ENCODE data around the gene LDLRAD4.
"Not testable (repeated sequence)": the region's sequence is repeated elsewhere in the genome, so short reads cannot be mapped to it uniquely, and the experiment has no call there.

The LDLRAD4 gene

DNA sequence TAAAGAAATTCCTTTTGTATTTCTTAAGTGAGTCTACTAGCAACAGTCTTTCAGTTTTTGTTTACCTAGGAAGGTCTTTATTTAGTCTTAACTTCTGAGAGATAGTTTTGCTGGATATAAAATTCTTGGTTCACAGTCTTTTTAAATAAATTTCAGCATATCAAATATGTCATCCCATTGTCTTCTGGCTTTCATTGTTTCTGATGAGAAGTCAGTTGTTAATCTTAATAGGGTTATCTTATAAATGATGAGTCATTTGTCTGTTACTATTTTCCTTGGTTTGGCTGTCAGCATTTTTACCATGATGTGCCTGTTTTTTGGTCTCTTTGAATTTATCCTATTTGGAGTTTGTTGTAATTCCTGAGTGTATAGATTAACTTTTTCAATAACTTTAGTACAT lies 378.5 kb downstream of the LDLRAD4 start:
- no peak for DNase-seq (ENCODE audit: low read depth)

DNA sequence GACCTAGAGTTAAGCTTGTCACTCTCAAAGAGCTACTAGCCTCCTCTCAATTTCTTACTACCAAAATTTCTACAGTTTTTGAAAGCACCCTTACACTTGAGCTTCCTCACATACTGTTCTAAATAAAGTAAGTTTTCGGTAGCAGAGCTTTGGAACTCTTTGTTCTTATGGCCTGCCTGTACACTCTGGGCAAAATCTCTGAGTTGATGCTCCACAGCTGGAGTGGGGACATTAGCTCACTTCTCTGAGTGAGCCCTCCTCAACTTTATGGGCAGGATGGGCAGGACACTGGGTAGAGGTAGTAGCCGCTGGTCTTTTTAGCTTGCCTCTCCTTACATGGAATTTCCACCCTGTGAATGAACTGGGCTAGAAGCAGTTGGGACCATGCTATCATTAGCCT lies 380.0 kb downstream of the LDLRAD4 start:
- DNase-seq (ENCODE audit: low read depth), result no peak

DNA sequence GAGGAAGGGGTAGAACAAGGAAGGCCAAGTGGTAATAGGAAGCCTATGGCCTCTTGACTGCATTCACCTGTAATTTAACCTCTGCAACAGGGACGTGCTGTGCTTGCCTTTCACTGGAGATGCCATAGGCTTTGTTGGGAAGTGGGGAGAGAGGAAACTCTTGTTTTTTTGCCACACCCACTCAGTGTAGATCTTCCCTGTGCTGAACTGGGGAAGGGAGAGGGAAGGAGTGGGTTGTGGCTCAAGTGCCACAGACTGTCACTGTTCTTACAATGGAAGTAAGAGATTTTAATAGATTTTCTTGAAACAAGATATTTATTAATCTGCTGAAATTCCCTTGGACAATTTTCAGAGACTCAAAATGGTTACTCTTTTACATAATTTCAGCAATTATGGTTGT lies 380.5 kb downstream of the LDLRAD4 start:
- DNase-seq (ENCODE audit: low read depth), result no peak

DNA sequence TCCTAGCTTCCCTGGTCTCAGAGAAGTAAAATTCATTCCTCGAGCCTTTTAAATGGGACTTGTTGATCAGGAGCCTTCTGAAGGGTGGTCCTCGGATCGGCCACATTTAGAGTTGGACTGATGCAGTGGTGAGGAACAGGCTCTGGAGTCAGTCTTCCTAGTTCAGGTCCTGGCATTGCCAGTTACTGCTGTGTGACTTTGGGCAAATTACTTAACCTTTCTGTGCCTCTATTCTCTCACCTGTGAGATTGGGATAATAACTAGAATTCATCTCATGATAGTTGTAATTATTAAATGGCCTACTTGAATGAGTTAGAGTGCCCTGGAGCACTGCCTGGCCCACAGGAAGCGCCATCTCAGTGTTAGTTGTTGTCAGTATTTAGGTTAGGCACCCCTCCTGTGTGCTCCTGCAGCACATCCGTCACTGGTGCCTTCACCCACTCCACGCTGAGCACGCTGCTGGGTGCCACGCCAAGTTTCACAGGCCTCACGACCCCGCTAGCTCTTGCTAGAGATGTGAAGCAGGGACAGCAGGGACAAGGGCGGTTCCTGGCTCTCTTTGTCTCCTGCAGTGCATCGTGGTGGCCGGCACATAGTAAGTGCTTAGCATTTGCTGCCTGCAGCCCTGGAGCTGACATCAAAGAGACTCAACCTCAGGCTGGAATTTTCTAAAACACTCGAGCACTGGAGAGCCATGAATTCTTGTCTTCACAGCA lies 384.9 kb downstream of the LDLRAD4 start:
- no peak for DNase-seq (ENCODE audit: low read depth)

DNA sequence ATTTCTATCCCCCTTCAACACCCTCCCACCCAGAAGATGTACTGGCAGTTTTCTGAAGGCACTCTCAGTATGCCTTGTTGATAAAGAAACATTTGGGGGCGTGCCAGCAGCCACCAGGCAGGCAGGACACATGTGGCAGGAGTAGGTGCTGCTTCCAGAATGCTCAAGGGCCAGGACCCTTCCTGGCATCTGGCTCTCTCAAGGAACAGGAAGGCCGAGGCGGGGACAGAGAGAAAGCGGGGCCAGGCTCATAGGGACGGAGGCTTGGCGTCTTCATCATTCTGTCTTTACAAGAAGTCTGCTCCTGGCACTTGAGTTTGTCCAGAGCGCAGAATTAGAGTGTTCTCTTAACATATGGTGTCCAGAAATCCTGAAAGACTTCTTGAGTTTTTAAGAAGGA lies 386.2 kb downstream of the LDLRAD4 start:
- no peak for DNase-seq (ENCODE audit: low read depth)

DNA sequence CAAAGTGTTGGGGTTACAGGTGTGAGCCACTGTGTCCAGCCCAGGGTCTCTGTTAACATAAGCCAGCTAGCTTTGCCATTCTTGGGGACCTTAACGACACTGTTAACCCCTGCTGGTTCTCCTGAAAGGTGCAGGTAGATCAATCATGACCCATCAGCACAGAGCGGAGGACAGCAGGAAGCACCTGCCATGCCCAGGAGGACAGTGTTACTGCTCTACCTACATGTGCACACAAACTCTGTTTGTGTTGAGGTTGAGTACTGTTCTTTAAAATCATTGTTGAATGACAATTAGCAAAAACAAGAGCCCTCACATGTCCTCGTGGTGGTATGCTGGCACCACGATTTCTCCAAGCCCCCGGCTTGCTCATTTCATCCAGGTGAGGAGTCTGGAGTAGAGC lies 386.9 kb downstream of the LDLRAD4 start:
- no peak for DNase-seq (ENCODE audit: low read depth)

DNA sequence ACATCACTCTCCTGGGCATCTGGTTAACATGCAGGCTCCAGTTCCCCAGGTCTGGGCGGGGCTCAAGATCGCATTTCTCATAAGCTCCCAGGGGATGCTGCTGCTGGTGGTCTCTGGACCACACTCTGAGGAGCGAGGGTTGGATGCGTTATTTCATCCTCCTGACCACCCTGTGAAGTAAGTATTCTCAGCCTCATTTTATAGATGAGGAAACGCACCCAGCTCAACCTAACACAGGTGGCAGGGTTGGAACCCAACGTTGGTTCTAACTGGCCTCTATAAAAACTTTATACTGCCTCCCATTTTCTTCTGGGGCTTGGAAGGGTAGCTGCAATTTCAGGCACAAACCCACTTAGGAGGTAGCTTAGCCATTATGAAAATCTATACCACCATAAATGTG lies 387.3 kb downstream of the LDLRAD4 start:
- DNase-seq (ENCODE audit: low read depth), result no peak

DNA sequence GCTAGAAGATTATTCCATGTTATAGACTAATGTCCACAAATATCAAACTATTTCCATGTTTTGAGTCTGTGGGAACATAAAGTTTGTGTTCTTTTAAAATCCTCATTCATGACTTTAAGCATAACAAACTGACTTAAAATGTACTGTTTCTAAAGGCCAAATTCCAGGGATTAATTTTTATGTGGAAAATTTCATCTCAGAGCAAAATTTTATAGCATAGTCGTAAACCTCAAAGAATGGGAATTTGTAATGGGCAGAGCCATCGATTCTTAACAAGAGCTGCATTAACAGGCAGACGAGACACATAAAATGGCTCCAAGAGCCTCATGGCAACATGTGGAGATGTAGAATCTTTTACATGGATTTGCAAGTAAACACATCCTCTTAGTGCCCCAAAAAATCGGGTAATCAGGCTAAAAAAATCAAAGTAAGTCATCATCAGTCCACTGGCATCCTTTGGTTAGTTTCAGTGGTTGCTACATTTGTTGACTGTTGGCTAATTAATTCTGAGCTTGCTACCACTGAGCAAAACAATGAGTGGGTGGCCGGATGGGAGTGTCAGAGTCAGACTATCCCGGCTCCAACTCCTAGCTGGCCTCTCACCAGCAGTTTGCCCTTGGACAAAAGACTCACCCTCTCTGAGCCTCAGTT lies 388.2 kb downstream of the LDLRAD4 start:
- no peak for DNase-seq (ENCODE audit: low read depth)

DNA sequence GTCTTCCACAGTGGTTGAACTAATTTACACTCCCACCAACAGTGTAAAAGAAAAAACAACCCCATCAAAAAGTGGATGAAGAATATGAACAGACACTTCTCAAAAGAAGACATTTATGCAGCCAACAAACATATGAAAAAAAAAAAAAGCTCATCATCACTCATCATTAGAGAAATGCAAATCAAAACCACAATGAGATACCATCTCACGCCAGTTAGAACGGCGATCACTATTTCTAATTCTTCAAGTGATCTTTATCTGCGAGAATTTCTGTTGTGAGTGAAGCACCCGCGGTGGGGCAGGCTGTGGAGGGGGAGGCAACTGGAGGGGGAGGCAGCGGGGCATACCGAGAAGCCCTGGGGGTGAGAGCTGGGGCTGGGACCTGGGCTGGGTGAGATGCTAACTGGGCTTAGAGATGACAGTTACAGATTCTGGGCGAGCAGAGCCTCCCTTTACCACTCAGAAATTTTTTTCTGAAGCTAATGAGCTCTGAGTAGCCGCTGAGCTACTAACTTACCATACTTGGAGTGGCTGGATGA lies 389.5 kb downstream of the LDLRAD4 start:
- not testable (repeated sequence) for DNase-seq (ENCODE audit: low read depth)

DNA sequence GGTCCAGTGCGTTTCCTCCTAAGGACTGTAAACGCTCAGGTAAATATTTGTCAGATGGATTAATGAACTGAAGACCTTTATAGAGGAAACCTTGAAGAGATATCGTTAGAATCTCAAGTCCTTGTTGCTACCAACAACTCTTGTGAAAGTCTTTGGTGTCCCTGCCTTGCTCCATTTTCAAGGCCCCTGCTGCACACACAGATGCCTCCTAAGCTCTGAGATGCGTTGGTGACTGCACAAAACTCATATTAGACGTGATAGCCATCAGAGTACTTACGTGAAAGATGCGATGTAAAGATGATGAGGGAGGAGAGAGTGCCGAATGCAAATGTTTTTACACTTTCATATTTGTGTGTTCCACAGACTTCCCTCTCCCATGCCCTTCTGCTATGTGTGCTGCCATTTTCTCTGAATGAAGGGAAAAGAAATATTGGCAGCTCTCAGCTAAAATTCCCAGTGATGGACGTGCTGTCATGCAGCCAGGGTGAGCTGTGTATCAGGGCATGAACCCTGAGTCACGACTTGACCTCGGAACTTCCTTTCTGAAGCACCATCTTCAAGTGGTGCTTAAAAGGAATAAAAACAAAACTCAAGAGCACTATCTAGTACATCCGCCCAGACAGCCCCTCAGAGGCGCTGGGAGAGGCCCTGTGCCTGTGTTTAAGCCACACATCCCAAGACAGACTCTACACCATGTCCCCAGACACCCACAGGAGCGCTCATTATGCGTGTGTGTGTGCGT lies 390.4 kb downstream of the LDLRAD4 start:
- no peak for DNase-seq (ENCODE audit: low read depth)

DNA sequence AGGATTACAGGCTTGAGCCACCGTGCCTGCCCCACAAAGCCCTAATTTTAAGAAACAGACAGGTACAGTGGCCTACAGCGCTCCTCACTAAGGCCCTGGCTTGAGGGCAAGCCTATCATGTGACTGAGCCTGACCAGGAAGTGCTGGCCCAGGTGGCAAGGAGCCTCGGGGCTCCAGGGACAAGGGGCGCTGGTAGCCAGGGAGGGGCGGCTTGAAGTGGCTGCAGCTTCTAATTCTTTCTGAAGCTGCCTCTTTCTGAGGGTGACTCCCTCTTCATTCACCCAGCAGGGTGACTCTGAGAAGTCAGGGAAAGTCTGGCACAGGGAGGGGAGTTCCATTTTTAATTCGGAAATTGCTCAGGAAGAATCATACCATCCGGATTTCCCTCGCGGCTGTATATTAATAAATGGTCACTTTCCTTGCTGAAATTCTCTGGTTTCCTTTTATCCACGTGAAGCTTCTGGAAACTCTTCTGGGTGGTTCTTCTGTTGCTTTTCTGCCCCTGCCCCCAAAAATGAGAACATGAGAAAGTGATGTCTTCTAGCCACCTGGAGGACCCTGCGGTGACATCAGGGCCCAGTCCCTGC lies 392.1 kb downstream of the LDLRAD4 start:
- DNase-seq (ENCODE audit: low read depth), result no peak

DNA sequence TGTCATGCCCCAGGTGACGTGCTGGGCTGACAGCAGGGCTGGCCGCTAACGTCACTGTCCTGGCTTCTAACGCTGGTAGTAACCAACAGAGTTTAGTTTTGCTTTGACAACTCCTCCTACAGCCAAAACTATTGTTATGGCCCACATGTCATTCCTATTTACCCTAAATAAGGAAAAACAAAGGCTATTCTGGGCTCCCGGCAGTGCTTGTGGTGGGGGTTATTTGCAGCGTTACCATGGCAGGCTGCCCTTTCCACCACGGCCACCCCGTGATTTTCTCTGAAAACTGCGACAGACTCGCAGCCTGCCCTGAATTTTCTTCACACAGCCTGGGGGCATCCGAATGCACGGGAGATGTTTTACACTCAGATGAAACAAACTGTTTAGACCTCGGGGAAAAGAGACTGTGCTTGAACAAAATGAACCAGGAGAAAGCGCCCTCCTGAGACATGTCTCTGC lies 392.6 kb downstream of the LDLRAD4 start:
- peak; percentile 33 for DNase-seq (ENCODE audit: low read depth)

DNA sequence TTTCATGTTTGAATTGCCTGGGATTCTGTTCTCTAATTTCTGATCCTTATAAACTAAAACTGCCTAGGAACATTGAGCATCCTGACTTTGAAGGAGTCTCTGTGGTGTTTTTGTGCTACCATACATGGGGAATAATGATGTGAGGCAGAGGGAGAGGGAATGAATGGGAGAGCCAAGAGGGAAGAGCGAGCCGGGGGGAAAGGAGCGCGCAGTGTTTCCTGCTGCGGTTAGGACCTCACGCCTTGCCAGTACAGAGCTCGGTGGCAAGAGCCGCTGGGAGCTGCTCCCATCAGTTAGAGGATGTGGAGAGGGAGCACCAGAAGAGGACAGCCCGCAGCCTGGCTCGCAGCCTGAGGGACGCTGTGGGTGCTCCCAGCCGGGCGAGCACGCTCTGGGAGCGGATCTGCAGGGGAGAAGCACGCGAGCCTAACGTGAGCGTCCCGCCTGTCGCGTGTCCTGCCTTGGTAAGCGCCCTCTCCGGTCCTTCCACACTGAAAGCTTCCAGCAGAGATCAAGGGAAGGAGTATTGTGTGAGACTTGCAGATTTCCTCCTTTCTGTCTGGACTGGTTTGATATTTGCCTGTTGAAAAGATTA lies 393.1 kb downstream of the LDLRAD4 start:
- no peak for DNase-seq (ENCODE audit: low read depth)

DNA sequence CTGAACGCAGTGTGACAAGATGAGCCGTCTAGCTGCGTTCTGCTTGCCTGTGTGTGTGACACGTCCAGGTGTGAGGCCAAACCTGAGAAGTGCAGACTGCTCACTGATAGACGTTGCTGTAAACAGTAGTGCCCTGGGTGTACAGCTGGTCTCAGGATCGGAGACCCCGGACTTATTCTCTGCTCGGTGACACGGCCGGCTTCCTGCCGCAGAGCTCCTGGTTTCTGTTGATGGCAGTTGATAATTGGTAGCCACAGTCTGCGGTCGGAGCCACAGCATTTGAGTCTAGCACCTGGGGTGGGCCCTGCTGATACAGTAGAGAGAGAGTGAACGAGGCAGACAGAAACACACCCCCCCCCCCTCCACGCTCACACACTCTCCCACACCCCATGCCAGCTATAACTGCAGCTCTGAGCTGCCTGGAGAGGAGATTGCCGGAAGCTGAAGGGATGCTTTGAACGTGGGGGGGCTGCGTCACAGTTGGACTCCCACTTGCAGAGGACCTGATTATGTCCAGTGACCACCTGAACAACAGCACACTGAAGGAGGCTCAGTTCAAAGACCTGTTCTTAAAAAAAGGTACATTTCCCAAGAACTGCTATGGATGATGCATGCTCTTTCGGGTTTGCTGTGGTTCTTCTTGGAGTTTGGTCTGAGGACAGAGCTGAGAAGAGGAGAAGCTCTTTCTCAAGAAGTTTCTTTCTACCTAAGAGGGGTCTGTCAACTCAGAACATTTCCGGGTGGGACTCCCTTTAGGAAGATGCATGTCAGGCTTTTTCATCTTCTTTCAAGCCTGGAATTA lies 393.8 kb downstream of the LDLRAD4 start:
- DNase-seq (ENCODE audit: low read depth), result peak; percentile 75

DNA sequence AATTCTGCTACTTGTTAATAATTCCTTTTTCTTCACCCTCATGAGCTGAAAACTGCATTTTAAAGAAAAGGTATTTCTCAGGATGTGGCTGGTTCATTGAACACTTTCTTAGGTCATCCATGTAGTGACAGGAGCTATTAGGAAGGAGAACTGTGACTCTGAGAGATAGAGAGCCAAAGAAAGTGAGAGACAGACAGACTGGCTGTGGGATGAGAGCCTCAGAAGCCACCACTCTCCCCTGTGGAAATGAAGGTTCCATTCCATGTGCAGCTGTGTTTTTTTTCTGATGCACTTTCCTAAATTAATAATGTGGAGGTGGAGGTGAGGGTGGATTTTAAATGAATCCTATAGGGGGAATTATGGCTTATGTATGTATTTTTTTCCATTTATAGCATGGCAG lies 394.5 kb downstream of the LDLRAD4 start:
- DNase-seq (ENCODE audit: low read depth), result no peak

DNA sequence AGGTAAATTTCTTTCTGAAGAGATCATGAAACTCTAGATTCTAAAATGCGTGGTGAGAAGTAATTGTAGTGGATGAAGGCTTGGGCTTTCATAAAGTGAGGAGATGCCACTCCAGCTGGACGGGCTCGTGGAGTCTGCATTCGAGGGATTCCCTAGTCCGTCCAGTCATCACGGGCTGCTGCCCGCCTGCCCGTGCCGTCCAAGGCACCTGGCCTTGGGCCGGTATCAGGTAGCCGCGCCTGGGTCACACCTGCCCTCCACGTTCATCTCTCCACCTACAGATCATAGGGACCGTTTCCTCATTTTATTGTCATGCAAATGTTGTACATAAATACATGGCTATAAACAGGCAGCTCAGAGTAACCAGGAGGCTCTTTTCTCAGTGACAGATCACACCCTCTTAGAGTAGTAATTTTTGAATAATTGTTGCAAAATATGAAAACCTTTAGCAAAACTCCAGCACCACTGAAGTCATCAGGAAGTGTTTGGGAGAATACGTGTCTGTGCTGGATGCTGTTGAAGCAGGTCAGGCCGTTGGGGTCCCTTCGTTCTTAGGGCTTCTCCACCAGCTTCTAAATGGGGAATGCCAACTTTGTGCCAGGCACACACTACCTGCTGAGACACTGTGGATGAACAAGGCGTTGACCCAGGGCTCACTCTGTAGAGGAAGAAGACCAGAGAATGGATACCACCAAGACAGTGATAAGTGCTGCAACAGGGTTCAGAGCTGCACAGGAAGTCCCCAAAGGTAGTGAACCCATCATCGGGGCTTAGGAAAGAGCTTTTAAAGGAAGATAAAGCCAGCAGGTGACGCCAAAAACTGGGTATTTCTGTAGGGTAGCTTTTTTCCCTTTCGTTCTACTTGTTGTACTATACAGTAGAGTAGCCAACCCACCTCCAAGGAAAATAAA lies 395.3 kb downstream of the LDLRAD4 start:
- no peak for DNase-seq (ENCODE audit: low read depth)

DNA sequence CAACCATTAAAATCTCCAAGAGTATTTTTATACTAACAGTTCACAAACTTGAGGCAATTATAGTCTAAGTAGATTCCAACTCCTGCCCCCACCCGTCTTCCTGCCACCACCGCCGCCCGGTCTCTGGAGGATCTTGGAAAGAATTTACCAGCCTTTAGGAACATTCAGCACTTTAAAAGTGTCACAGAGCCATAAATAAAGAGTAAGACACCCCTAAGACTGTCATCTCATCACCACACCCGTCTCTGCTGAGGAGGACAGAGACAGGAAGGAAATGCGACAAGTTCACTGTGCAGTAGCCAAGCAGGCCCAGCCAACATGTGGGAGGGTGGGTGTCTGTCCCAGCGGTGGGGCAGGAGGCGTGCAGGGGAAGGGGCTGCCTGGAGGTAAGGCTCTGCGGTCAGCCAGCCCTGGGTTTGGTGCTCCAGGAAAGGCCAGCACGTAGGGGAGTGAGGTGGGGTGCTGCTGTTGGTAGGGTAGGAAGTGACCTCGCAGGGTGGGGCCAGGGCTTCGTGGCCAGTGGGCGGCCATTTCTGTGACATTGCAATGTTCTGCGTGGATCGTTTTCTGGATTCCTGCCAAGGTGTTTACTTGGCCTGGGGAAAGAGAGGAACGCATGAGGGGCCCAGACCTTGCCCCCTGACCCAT lies 396.2 kb downstream of the LDLRAD4 start:
- DNase-seq (ENCODE audit: low read depth), result no peak

DNA sequence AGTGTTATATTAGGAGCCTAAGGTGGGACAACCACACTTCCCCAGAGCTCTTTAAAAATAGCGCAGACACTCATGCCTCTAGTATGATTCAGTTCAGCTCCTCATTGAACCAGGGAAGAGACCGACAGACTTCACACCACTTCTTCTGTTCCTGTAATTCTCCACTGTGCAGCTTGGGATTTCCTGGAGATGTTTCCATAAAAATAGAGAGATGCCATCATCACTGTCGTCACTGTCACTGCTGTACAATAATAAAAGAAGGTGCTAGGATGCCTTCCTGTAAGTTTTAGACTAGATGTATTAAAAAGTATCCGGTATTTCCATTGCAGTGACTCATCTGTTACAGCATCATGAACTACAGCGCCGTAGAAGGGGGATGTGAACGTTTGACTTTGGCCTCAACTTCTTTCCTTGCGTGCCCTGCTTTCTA lies 396.9 kb downstream of the LDLRAD4 start:
- no peak for DNase-seq (ENCODE audit: low read depth)

DNA sequence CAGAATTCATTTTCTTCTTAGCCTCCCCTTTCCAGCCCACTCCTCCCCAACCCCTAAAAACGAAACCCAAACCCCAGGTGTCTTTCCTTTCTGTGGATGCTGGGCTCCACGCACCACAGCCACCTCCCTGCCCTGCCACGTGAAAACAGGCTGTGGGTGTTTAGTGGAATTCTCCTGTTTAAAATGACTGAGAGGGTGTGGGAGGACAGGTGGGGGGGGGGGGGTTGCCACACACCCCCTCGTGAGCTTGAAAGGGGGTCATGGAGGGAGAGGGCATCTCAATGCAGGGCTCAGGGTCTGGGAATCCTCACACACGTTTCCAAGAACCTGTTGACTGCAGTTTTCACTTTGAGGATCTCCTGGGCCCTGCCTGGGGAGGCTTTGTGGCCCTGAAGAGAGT lies 397.5 kb downstream of the LDLRAD4 start:
- no peak for DNase-seq (ENCODE audit: low read depth)

All from T follicular helper cell (primary cell).